ENCODE measurements around the gene MAGEA6.
"Not testable (repeated sequence)": the region's sequence is repeated elsewhere in the genome, so short reads cannot be mapped to it uniquely, and the experiment has no call there.

Gene MAGEA6, protein sequence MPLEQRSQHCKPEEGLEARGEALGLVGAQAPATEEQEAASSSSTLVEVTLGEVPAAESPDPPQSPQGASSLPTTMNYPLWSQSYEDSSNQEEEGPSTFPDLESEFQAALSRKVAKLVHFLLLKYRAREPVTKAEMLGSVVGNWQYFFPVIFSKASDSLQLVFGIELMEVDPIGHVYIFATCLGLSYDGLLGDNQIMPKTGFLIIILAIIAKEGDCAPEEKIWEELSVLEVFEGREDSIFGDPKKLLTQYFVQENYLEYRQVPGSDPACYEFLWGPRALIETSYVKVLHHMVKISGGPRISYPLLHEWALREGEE

DNA sequence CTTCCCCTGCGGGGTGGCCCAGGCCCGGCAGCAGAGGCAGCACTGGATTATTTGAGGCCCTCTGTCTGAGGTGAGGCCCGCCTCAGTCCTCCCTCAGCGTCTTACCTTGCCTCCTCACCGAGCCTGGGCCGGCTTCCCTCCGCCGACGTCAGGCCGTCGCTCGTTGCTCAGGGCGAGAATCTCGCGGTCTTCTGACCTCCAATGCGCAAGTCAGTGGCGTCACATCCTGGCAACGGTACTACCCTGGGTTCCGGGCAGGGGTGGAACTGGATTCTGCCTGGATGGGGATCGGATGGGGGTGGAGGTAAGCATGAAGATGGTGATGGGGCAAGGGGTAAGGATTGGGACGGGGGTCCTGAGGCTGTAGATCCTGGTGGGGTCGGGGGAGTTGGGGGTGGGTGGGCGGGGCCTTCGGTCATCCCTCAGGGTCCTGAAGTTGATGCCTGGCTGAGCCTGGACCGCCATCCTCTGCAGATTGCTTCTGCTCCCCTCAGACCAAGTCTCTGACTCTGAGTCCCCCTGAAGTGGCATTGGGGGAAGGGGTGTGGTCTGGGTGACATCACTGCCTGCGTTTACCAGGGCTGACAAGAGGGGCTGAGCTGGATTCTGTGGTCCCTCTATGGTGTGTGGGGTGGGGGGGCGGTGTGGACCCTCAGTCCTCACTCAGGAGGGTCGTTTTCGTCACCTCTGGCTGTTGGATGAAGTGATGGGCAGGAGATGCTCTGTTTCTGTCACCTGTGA lies at the start of gene MAGEA6:
Gene MAGEA6 (minus strand): TSS at position 141 of the 741 bp plus-strand sequence. CDS start 2,039 bp downstream, outside the sequence.
- H3K4me1 ChIP-seq (ENCODE audit: control insufficient read depth in 1 of 2, insufficient read depth in 2 of 2, low read length in 2 of 2); H3K27ac ChIP-seq (ENCODE audit: low read depth, low read length); H3K36me3 ChIP-seq (ENCODE audit: control insufficient read depth in 1 of 2, insufficient read depth in 2 of 2, low read length in 2 of 2); H3K9me3 ChIP-seq (ENCODE audit: control insufficient read depth in 1 of 2, low read length in 2 of 2); H3K4me3 ChIP-seq (ENCODE audit: low read depth in 1 of 2, low read length in 2 of 2); H3K27me3 ChIP-seq (ENCODE audit: control insufficient read depth in 1 of 2, insufficient read depth in 2 of 2, low read length in 2 of 2); H3K9ac ChIP-seq (ENCODE audit: low read depth in 1 of 2, low read length in 2 of 2): not testable (repeated sequence)

DNA sequence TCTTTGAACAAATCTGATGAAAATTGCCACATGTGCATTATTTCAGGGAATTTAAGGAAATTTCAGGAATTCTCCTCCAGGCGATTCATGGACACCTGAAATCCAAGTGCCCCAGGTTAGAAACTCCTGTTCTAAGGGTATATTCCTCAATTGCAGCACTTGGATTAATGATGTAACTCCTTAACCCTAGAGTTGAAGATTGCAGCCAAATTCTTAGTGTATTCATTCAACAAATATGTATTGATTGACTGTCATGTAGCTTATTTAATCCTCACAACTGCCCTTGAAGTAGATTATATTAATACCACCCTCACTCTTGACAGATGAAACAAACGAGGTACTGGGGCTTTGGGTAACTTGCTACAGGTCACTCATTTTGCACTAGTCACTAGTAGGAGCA lies 49.8 kb upstream of the MAGEA6 start:
- Histone ChIP-seq H3K36me3 (ENCODE audit: control insufficient read depth in 1 of 2, insufficient read depth in 2 of 2, low read length in 2 of 2) (no peaks in the 10 kb centered on the region), H3K27me3 (ENCODE audit: control insufficient read depth in 1 of 2, insufficient read depth in 2 of 2, low read length in 2 of 2) (no peaks in the 10 kb centered on the region), H3K4me1 (ENCODE audit: control insufficient read depth in 1 of 2, insufficient read depth in 2 of 2, low read length in 2 of 2) (peaks cover 0 to 2% of the 10 kb centered on the region in 2 donors), H3K27ac (ENCODE audit: low read depth, low read length) (no peak overlapping the region), H3K9me3 (ENCODE audit: control insufficient read depth in 1 of 2, low read length in 2 of 2) (no peaks in the 10 kb centered on the region), H3K9ac (ENCODE audit: low read depth in 1 of 2, low read length in 2 of 2) (no peak overlapping the region), H3K4me3 (ENCODE audit: low read depth in 1 of 2, low read length in 2 of 2) (no peak overlapping the region)

DNA sequence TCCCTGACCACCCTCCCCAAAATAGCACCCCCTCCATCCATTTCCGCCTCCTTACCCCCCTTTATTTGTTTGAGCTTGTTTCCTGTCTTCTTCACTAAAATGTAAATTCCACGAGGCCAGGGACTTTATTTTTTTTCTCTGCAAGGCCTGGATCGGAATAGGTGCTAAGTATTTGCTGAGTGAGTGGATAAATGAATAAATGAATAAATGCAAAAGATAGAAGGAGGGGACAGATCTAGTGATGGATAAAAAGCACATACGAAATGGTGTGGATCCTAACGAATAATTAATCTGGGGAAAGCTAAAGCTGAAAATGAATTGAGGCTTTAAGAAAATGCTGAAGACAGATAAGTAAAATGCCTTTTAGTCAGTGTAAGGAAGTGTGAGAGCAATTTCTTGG lies 48.9 kb upstream of the MAGEA6 start:
- Histone ChIP-seq H3K4me3 (ENCODE audit: low read depth in 1 of 2, low read length in 2 of 2) (no peak overlapping the region), H3K9ac (ENCODE audit: low read depth in 1 of 2, low read length in 2 of 2) (no peak overlapping the region), H3K9me3 (ENCODE audit: control insufficient read depth in 1 of 2, low read length in 2 of 2) (no peaks in the 10 kb centered on the region), H3K4me1 (ENCODE audit: control insufficient read depth in 1 of 2, insufficient read depth in 2 of 2, low read length in 2 of 2) (peaks cover 0 to 11% of the 10 kb centered on the region in 2 donors), H3K27ac (ENCODE audit: low read depth, low read length) (no peak overlapping the region), H3K36me3 (ENCODE audit: control insufficient read depth in 1 of 2, insufficient read depth in 2 of 2, low read length in 2 of 2) (no peaks in the 10 kb centered on the region), H3K27me3 (ENCODE audit: control insufficient read depth in 1 of 2, insufficient read depth in 2 of 2, low read length in 2 of 2) (no peaks in the 10 kb centered on the region)

DNA sequence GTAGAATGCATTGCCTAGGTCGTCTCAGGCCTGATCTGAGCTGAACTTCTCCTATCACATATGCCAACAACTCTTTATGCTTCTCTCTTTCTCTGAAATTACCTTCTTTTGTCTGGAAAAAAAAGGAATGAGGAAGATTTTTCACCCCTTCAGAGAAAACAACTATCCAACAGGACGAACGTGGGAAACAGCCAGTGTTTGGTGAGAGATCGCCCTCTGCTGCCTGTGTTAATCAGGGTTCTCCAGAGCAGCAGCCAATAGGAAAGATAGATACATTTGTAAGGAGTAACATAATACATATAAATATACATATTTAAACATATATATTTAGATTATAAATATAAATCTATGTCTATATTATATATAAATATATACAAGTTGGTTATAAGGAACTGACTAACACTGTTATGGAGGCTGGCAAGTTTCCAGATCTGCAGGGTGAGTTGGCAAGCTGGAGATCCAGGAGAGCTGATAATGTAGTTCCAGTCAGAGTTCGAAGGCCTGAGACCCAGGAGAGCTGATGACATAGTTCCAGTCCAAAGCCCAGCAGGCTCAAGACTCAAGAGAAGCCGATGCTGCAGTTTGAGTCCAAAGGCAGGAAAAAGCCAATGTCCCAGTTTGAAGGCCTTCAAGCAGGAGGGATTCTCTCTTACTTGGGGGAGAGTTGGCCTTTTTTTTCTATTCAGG lies 47.7 kb upstream of the MAGEA6 start:
- H3K27ac ChIP-seq (ENCODE audit: low read depth, low read length) = no peak overlapping the region

DNA sequence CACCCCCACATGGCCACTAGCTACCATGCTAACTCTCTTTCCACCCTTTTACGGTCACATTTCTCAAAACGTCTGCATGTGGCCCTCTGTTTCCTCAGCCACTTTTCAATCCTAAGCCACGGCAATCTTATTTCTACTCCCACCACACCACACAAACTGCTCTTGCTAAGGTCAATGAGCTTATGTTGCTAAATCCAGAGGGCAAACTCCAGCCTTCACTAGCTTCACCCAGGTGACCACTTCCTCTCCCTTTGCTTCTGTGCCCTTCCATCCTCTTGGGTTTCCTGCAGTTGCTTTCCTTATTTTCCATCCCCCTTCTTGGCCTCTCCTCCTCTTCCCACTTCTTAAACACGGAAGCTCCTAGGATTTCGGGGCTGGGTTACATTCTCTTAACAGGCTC lies 44.6 kb upstream of the MAGEA6 start:
- H3K27me3 ChIP-seq (ENCODE audit: control insufficient read depth in 1 of 2, insufficient read depth in 2 of 2, low read length in 2 of 2) = no peaks in the 10 kb centered on the region
- no peak overlapping the region for H3K4me3 ChIP-seq (ENCODE audit: low read depth in 1 of 2, low read length in 2 of 2)

More for the DNA sequence above, 47.7 kb upstream of the MAGEA6 start:
- Histone ChIP-seq H3K9ac (ENCODE audit: low read depth in 1 of 2, low read length in 2 of 2) (no peak overlapping the region), H3K9me3 (ENCODE audit: control insufficient read depth in 1 of 2, low read length in 2 of 2) (no peaks in the 10 kb centered on the region), H3K4me3 (ENCODE audit: low read depth in 1 of 2, low read length in 2 of 2) (no peak overlapping the region), H3K27me3 (ENCODE audit: control insufficient read depth in 1 of 2, insufficient read depth in 2 of 2, low read length in 2 of 2) (no peaks in the 10 kb centered on the region), H3K4me1 (ENCODE audit: control insufficient read depth in 1 of 2, insufficient read depth in 2 of 2, low read length in 2 of 2) (peaks cover 0 to 11% of the 10 kb centered on the region in 2 donors), H3K36me3 (ENCODE audit: control insufficient read depth in 1 of 2, insufficient read depth in 2 of 2, low read length in 2 of 2) (no peaks in the 10 kb centered on the region)

DNA sequence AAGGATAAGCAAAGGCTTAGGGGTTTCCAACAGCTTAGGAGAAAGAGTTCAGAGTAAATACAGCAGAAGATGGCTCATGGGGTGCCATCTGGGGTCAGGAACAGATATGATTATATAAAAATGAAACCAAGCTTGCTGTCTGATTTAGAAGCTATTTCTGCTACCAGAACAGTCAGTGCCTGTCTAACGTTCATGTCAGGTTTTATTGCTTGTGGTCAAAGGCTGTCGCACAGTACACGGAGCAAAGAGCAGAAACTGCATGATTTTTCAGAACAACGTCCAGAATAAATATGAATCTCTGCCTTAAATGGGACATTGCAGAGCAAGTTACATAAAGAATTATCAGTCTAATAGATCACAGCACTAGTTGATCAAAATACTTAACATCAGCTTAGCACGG lies 43.7 kb upstream of the MAGEA6 start:
- Histone ChIP-seq H3K9me3 (ENCODE audit: control insufficient read depth in 1 of 2, low read length in 2 of 2) (no peaks in the 10 kb centered on the region), H3K36me3 (ENCODE audit: control insufficient read depth in 1 of 2, insufficient read depth in 2 of 2, low read length in 2 of 2) (no peaks in the 10 kb centered on the region), H3K27me3 (ENCODE audit: control insufficient read depth in 1 of 2, insufficient read depth in 2 of 2, low read length in 2 of 2) (no peaks in the 10 kb centered on the region), H3K9ac (ENCODE audit: low read depth in 1 of 2, low read length in 2 of 2) (peak overlapping the region in 1 of 2 donors; percentile 4), H3K4me3 (ENCODE audit: low read depth in 1 of 2, low read length in 2 of 2) (peak overlapping the region; percentile 36 to 40), H3K27ac (ENCODE audit: low read depth, low read length) (no peak overlapping the region), H3K4me1 (ENCODE audit: control insufficient read depth in 1 of 2, insufficient read depth in 2 of 2, low read length in 2 of 2) (peaks cover 0 to 11% of the 10 kb centered on the region in 2 donors)

More for the DNA sequence above, 44.6 kb upstream of the MAGEA6 start:
- H3K4me1 ChIP-seq (ENCODE audit: control insufficient read depth in 1 of 2, insufficient read depth in 2 of 2, low read length in 2 of 2) = peaks cover 0 to 11% of the 10 kb centered on the region in 2 donors
- H3K9me3 ChIP-seq (ENCODE audit: control insufficient read depth in 1 of 2, low read length in 2 of 2) = no peaks in the 10 kb centered on the region
- H3K9ac ChIP-seq (ENCODE audit: low read depth in 1 of 2, low read length in 2 of 2) = no peak overlapping the region
- no peaks in the 10 kb centered on the region for H3K36me3 ChIP-seq (ENCODE audit: control insufficient read depth in 1 of 2, insufficient read depth in 2 of 2, low read length in 2 of 2)
- H3K27ac ChIP-seq (ENCODE audit: low read depth, low read length) = no peak overlapping the region

DNA sequence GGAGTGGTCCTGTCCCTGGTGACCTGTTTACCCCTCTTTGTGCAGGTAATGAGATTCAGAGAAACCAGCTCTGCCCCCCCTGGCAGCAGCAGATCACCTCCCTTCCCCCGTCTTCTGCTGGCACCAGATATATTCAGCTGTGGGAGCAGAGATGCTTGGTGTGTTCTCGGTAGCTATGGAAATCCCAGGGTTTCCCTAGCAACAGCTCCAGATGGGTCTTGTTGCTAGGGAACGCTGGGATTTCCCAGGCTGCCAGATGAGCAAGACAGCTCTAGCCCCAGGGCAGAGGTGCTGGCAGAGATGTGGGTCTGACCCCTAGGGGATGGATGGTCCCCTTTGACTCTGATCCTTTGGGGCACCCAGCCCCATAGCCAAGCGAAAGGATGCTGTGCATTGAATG lies 40.9 kb upstream of the MAGEA6 start:
- H3K4me3 ChIP-seq (ENCODE audit: low read depth in 1 of 2, low read length in 2 of 2) = no peak overlapping the region
- H3K27me3 ChIP-seq (ENCODE audit: control insufficient read depth in 1 of 2, insufficient read depth in 2 of 2, low read length in 2 of 2) = no peaks in the 10 kb centered on the region
- H3K9me3 ChIP-seq (ENCODE audit: control insufficient read depth in 1 of 2, low read length in 2 of 2) = no peaks in the 10 kb centered on the region
- peaks cover 0 to 11% of the 10 kb centered on the region in 2 donors for H3K4me1 ChIP-seq (ENCODE audit: control insufficient read depth in 1 of 2, insufficient read depth in 2 of 2, low read length in 2 of 2)
- no peaks in the 10 kb centered on the region for H3K36me3 ChIP-seq (ENCODE audit: control insufficient read depth in 1 of 2, insufficient read depth in 2 of 2, low read length in 2 of 2)
- H3K27ac ChIP-seq (ENCODE audit: low read depth, low read length) = no peak overlapping the region
- no peak overlapping the region for H3K9ac ChIP-seq (ENCODE audit: low read depth in 1 of 2, low read length in 2 of 2)

DNA sequence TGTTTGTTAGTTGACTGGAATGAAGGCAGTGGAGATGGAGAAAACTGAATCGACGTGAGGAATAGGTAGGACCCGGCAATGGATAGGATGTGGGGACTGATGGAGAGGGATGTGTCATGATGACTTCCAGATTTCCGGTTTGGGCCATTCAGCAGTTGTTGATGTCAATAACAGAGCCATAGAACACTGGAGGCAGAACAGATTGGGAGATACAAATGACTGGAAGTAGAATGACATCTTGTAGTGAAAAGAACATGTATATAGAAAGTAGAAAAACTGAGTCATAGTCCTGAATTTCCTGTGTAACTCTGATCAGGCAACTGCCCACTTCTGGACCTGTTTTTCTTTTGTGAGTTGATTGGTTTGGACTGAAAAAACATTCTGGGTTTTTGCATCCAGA lies 36.5 kb upstream of the MAGEA6 start:
- no peak overlapping the region for H3K9ac ChIP-seq (ENCODE audit: low read depth in 1 of 2, low read length in 2 of 2)
- no peaks in the 10 kb centered on the region for H3K9me3 ChIP-seq (ENCODE audit: control insufficient read depth in 1 of 2, low read length in 2 of 2)
- H3K27ac ChIP-seq (ENCODE audit: low read depth, low read length) = no peak overlapping the region

DNA sequence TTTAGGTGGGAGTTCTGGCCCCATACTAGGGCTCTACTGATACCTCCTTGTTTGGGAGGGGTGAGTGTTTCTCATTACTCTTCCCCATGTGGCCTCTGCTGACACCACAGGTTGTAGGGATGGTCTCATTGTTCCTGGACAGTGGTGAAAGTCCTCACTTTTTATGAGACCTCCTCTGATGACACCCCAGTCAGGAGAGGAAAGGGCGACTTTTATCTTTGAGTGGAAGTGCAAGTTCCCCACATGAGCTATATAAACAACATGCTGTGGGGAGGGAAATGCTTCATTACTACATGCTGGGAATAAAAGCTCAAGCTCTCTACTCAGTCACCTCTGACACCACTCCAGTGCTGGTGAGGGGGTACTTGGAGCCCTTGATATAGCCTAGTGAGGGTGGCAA lies 29.5 kb upstream of the MAGEA6 start:
- no peaks in the 10 kb centered on the region for H3K9me3 ChIP-seq (ENCODE audit: control insufficient read depth in 1 of 2, low read length in 2 of 2)
- no peaks in the 10 kb centered on the region for H3K36me3 ChIP-seq (ENCODE audit: control insufficient read depth in 1 of 2, insufficient read depth in 2 of 2, low read length in 2 of 2)
- H3K4me1 ChIP-seq (ENCODE audit: control insufficient read depth in 1 of 2, insufficient read depth in 2 of 2, low read length in 2 of 2) = no peaks in the 10 kb centered on the region
- H3K27me3 ChIP-seq (ENCODE audit: control insufficient read depth in 1 of 2, insufficient read depth in 2 of 2, low read length in 2 of 2) = no peaks in the 10 kb centered on the region
- no peak overlapping the region for H3K9ac ChIP-seq (ENCODE audit: low read depth in 1 of 2, low read length in 2 of 2)
- H3K27ac ChIP-seq (ENCODE audit: low read depth, low read length) = no peak overlapping the region
- H3K4me3 ChIP-seq (ENCODE audit: low read depth in 1 of 2, low read length in 2 of 2) = no peak overlapping the region

More for the DNA sequence above, 36.5 kb upstream of the MAGEA6 start:
- H3K4me1 ChIP-seq (ENCODE audit: control insufficient read depth in 1 of 2, insufficient read depth in 2 of 2, low read length in 2 of 2) = no peaks in the 10 kb centered on the region
- no peaks in the 10 kb centered on the region for H3K27me3 ChIP-seq (ENCODE audit: control insufficient read depth in 1 of 2, insufficient read depth in 2 of 2, low read length in 2 of 2)
- H3K4me3 ChIP-seq (ENCODE audit: low read depth in 1 of 2, low read length in 2 of 2) = no peak overlapping the region
- H3K36me3 ChIP-seq (ENCODE audit: control insufficient read depth in 1 of 2, insufficient read depth in 2 of 2, low read length in 2 of 2) = no peaks in the 10 kb centered on the region

DNA sequence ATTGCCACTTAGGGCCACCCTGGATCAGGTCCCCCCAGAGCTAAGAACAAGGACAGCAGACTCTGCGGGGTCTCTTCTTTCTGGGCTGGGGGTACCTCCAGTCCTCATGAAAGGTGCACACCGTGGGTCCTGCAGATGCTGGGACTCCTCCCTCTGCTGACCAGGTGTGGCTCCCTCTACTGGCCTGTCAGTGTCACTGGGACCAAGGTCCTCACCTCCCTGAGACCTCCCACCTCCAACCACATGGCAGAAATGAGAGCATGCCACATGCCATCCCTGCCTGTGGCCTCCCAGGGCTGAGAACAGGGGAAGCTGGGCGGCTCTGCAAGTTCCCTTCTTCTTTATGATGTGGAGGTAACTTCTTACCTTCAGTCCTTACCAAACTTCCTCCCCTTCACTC lies 17.6 kb upstream of the MAGEA6 start:
- H3K36me3 ChIP-seq (ENCODE audit: control insufficient read depth in 1 of 2, insufficient read depth in 2 of 2, low read length in 2 of 2); H3K9me3 ChIP-seq (ENCODE audit: control insufficient read depth in 1 of 2, low read length in 2 of 2); H3K9ac ChIP-seq (ENCODE audit: low read depth in 1 of 2, low read length in 2 of 2); H3K4me1 ChIP-seq (ENCODE audit: control insufficient read depth in 1 of 2, insufficient read depth in 2 of 2, low read length in 2 of 2); H3K27ac ChIP-seq (ENCODE audit: low read depth, low read length); H3K4me3 ChIP-seq (ENCODE audit: low read depth in 1 of 2, low read length in 2 of 2); H3K27me3 ChIP-seq (ENCODE audit: control insufficient read depth in 1 of 2, insufficient read depth in 2 of 2, low read length in 2 of 2): not testable (repeated sequence)
